ENCODE measurements around the gene TUBB4B.

Gene TUBB4B

DNA sequence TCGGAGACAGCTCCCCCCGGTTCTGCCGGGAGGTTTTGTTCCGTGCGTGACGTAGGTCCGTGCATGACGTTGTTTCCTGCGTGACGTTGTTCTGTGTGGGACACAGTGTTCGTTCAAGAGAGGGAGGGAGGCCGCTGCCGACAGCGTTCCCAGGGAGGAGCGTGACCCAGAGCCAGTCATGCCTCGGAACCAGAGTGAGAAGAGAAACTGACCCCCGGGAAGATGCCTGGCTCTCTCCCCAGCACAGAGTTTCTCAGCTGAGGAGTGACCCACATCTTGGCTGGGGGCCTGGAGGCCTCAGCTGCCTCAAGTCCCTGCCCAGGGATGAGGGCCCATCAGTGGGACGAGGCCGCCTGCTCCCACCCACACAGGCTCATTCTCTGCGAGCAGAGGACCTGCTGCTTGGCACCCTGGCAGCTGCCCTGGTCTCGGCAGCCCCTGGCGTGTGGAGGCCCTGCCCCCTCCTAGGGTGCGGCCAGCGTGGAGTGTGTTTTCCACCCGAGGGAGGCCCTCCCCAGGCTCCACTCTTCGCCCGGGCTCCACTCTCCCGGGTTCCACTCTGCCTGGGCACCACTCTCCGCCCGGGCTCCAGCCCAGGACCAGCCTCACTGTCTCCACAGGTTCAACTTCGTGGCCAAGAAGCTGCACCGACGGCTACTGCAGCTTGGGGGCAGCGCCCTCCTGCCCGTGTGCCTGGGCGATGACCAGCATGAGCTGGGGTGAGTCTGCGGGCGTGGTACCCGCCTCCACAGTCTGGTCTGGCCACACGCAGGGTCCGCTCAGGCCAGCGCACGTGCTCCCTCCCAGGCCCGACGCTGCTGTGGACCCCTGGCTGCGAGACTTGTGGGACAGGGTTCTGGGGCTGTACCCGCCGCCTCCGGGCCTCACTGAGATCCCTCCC, 27.7 kb upstream of the TUBB4B start:
- no peak for DNase-seq

- DNase-seq: no peak
Measured at GRCh38 chr9:137214620-137215019, 26.5 kb upstream of the TUBB4B start.

- DNase-seq: no peak
Measured at GRCh38 chr9:137215196-137215986, 25.7 kb upstream of the TUBB4B start.

GRCh38 chr9:137216188-137216965, 24.7 kb upstream of the TUBB4B start:
- DNase-seq: no peak

DNA sequence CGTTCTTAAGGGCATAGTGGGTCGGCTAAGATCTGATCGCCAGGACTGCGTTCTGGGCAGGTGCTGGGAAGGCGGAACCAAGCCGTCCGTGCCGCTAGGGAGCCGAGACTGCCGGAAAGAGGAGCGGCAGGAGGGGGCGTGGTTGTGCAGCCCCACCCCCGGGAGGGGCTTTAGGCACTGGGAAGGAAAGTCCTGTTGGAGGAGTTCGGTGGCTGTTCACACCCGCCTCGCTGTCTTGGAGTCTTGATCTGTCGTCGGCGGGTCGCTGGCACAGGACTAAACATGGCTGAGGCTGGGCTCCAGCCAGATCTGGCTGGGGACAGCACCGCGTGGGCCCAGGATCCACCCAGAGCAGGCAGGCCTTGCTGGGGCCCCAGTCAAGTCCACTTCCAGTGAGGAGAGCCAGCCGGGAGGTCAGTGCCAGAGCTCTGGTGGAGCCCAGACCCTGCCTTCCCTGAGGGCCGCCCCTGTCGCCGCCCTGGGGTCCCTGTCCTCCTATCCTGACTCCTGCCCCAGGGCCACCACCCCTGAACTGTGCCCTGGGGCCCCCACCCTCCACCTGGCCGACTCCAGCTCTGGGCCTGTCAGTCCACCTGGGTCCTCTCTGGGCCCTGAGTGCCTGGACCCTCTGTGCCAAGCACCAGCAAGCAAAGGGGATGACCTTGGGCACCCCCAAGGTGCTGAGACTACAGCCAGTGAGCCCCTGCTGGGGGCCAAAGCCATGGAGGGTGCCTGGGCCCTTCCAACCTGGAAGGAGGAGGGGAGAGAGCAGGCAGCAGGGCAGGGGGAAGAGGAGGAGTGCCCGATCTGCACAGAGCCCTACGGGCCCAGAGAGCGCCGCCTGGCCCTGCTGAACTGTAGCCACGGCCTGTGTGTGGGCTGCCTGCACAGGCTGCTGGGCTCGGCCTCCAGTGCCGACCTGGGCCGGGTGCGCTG, 23.5 kb upstream of the TUBB4B start:
- DNase-seq: no peak

GRCh38 chr9:137218212-137218753, 22.8 kb upstream of the TUBB4B start:
- DNase-seq: no peak

DNA sequence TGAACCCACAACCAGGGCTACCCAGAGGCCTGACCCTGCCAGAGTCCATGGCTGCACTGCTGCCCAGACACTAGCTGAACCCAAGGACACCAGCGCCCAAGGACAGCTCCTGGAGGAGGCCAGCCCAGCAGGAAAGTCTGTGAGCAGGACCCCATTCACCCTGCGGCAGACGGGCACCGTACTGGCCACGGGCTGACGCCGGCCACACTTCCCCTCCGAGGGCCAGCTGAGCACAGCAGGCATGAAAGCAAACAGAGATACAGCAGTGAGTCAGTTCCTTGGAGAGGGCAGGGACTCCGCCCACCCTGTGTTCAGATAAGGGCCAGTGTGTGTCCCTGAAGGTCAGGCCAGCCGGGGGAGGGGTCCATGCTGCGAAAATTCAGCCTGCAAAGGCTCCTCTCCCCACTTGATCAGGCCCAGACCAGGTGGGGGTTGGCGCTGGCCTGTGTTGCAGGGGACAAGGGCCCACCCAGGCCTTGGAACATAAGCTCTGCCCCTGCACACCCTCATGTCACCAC, 22.3 kb upstream of the TUBB4B start:
- no peak for DNase-seq

DNA sequence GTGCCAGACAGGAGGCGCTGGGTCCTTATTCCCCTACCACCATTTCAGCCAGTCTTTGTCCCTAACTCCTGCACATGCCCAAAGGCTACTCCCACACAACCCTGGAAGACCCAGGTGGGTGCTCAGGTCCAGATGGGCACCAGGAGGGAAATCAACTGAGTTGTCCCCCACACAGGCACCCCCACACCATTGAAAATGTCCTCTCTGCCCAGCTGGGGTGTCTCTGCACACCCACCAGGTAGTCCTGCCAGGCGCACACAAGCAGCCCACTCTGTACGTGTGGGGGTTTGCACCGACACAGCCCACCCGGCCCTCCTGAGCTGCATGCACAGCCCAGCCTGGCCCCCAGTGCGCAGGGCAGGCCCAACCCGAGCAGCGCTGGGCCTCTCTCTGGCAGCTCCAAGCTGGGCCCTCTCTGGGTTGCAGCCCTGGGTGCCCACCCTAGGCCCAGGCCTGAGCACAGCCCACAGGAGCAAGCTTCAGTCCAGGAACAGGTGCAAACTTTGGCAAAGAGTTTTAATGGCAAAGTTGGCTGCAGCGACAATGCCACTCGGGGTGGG, 21.2 kb upstream of the TUBB4B start:
- no peak for DNase-seq

- DNase-seq: no peak
Measured at GRCh38 chr9:137220317-137221094, 20.6 kb upstream of the TUBB4B start.

DNA sequence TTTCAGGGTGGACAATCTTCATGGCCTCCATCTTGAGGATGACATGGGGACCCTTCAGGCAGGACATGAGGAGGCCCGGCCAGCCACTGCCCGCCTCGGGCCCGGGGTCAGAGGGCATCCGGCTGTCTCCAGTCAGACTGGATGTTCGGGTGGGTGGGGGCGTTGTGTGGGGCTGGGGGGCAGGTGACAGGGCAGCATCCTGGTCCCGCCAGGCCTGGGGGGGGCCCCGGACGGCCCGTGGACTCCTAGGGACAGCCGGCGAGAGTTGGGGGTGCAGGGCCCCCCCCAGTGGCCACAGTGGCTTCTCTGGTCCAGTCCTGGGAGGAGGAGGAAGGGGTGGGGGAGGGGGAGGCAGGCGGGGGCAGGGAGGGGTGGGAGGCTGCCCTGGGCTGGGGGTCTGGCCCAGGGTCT, 20.0 kb upstream of the TUBB4B start:
- DNase-seq: no peak

GRCh38 chr9:137221506-137222111, 19.5 kb upstream of the TUBB4B start:
- no peak for DNase-seq

GRCh38 chr9:137222190-137223077, 18.7 kb upstream of the TUBB4B start, which contains the start of gene RNF208:
TSS of gene RNF208 (minus strand) at chr9:137222240. CDS start at chr9:137221212, 1,028 bp downstream.
- no peak for DNase-seq

- peak; percentile 93 to 96 for DNase-seq
Measured at GRCh38 chr9:137223078-137223970, 17.8 kb upstream of the TUBB4B start.

GRCh38 chr9:137224830-137225694, 16.0 kb upstream of the TUBB4B start, which contains the start of gene CYSRT1:
TSS of gene CYSRT1 (plus strand) at chr9:137225174. CDS start at chr9:137225622, 448 bp downstream.
- DNase-seq: no peak

DNA sequence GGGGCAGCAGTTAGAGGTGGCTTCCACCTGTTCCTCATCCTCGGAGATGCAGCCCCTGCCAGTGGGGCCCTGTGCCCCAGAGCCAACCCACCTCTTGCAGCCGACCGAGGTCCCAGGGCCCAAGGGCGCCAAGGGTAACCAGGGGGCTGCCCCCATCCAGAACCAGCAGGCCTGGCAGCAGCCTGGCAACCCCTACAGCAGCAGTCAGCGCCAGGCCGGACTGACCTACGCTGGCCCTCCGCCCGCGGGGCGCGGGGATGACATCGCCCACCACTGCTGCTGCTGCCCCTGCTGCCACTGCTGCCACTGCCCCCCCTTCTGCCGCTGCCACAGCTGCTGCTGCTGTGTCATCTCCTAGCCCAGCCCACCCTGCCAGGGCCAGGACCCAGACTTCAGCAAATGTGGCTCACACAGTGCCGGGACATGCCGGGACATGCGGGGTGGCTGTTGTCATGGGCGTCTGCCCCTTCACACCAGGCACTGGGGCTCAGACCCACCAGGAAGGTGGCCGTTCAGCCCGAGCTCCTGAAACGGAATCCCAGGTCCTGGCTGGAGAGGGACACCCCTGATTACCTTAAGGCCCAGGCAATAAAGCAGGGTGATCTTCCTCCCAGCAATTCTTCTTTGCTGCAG, 15.3 kb upstream of the TUBB4B start:
- no peak for DNase-seq
